Ovary (tissue), 9 donors: Measurements from ENCODE around the gene A4GALT. TPM values are rescaled to one million over a fixed set of nuclear protein-coding genes. Genes with fewer than 3 reads are reported as not detected.
"Not testable (repeated sequence)": the region's sequence is repeated elsewhere in the genome, so short reads cannot be mapped to it uniquely, and the experiment has no call there.

Source experiments
- DNase-seq, 5 donors: peaks; one replicate each; pipeline ENCODE4 v3.0.0-alpha.2; 2019 to 2020
- H3K27ac ChIP-seq, 2 donors: fragments of 200-600 bp; one replicate each; pipeline versions ENCODE4 v1.5.1 to v1.8.0; 2019 to 2022
- H3K27me3 ChIP-seq: fragments of 200-600 bp; one replicate; pipeline ENCODE4 v1.8.0; 2022
- H3K36me3 ChIP-seq: fragments of 200-600 bp; sonication (generic); one replicate; pipeline ENCODE4 v1.5.1; 2019
- H3K4me1 ChIP-seq: one replicate; pipeline ENCODE4 v1.8.1; 2013; ENCODE audit warnings: mild to moderate bottlenecking, moderate library complexity; ENCODE audit not compliant: insufficient read depth
- H3K4me3 ChIP-seq: fragments of 200-600 bp; sonication (generic); one replicate; pipeline ENCODE4 v1.5.1; 2017
- H3K9me3 ChIP-seq, 2 donors: fragments of 200-600 bp in 1 of 2; sonication (generic) in 1 of 2; one replicate each; pipeline versions ENCODE4 v1.5.1 to v1.8.1; 2013 to 2019; ENCODE audit warnings: mild to moderate bottlenecking in 1 of 2, moderate library complexity in 1 of 2
- EP300 ChIP-seq: sonication (generic); formaldehyde crosslinking; IDR thresholded peaks from one replicate; pipeline ENCODE4 v1.6.1; 2017; ENCODE audit warnings: antibody characterized with exemption
- POLR2A ChIP-seq: fragments of 450-650 bp; IDR thresholded peaks from one replicate; pipeline ENCODE4 v1.6.1; 2017; ENCODE audit warnings: antibody characterized with exemption, mild to moderate bottlenecking, moderate library complexity
- WGBS, 3 donors: extraction: QIAGEN DNeasy Blood & Tissue Kit in 1 of 3; methylation state at CpG; one replicate each; pipeline versions ENCODE4 v1.1.5 to v1.1.7; 2013 to 2017; 5-methylcytosine and 5-hydroxymethylcytosine counted together
- intact Hi-C, 4 donors: fragments of 100-400 bp; cut with DNase I; formaldehyde crosslinking; loops; one replicate each; pipeline versions ENCODE4 v1.11.0 to v1.15.1; 2022 to 2023
- polyA plus RNA-seq, 2 donors: library from polyadenylated mRNA; stranded (reverse); fragments of 200-250 nt in 1 of 2; fragments of 350-450 nt in 1 of 2; fragmentation: Illumina TruSeq in 1 of 2; extraction: RNeasy Lipid Tissue Mini Kit (QIAGEN cat#74804) in 1 of 2; gene quantifications; one replicate each; pipeline ENCODE4 v1.2.3, GENCODE V29; 2013 to 2014
- total RNA-seq, 7 donors: library from RNA; depleted of rRNA in 2 of 7; stranded (reverse); fragments of >200 nt in 2 of 7; fragmentation: NEBNext Ultra II Directional in 3 of 7; extraction: Animal tissue kit (Norgen Biotek cat#: 25700) in 3 of 7; gene quantifications; one replicate each; pipeline versions ENCODE4 v1.1.0 to v1.2.4, GENCODE V29; 2016 to 2023
- TF ChIP-seq, protein P1 (sequence below), 3 donors: fragments of 450-650 bp in 2 of 3; fragments of 200-600 bp in 1 of 3; IDR thresholded peaks; one replicate each; pipeline versions ENCODE4 v1.5.1 to v1.8.0; 2016 to 2022; ENCODE audit warnings: antibody characterized with exemption in 3 of 3, mild to moderate bottlenecking in 1 of 3
- donor health status: DM: no; HTN: no; CAD: no; lungs with moderate emphysema.
- donor health status: DM: no; HTN: no; CAD: no.
- donor health status: Bipolar disorder and iron deficiency.
- donor health status: DM: yes; HTN: yes; CAD: no.
- donor health status: DM: no; HTN: no; CAD: no.
- donor health status: DM: yes; HTN: yes; CAD: no.

The A4GALT gene
- total and polyA plus RNA-seq, 9 donors = 2.0 to 19.6 (median 11.7) TPM

DNA sequence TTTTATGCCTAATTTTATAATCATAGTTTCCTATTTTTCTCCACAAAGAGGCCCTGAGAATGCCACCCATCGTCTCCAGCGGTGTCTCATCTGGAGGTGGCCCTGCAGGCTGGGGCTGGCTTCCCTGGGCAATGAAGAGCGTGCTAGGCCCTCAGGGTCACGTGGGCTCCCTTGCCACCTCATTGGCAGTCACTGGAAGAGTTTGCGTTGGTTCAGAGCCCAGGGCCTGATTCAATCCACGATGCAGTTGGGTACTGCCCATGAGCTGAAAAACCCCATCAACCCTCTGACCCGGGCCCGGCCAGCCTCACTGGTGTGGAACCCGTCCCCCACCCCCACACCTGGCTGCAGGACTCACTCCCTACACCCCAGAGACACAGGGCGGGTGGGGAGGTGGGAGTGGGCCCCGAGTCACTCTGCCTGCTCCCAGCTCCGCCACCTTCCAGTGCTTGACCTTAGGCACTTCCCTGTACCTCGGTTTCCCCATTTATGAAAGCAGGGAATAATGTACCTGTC lies 43.4 kb upstream of the A4GALT start:
- no peaks in the 10 kb centered on the region for H3K9me3 ChIP-seq
- no peaks in the 10 kb centered on the region for H3K27me3 ChIP-seq
- no peak overlapping the region for H3K4me3 ChIP-seq
- no peak for DNase-seq
- 89 to 91% (median 90%) methylated on average over 13 of the region's 13 CpGs for WGBS, 3 donors
- TF ChIP-seq, protein P1, sequence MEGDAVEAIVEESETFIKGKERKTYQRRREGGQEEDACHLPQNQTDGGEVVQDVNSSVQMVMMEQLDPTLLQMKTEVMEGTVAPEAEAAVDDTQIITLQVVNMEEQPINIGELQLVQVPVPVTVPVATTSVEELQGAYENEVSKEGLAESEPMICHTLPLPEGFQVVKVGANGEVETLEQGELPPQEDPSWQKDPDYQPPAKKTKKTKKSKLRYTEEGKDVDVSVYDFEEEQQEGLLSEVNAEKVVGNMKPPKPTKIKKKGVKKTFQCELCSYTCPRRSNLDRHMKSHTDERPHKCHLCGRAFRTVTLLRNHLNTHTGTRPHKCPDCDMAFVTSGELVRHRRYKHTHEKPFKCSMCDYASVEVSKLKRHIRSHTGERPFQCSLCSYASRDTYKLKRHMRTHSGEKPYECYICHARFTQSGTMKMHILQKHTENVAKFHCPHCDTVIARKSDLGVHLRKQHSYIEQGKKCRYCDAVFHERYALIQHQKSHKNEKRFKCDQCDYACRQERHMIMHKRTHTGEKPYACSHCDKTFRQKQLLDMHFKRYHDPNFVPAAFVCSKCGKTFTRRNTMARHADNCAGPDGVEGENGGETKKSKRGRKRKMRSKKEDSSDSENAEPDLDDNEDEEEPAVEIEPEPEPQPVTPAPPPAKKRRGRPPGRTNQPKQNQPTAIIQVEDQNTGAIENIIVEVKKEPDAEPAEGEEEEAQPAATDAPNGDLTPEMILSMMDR (IDR thresholded peaks at IDR 0.05) = no peak
- no peak for TF ChIP-seq POLR2A
- no peak for TF ChIP-seq EP300
- H3K36me3 ChIP-seq = no peaks in the 10 kb centered on the region
- no peaks in the 10 kb centered on the region for H3K4me1 ChIP-seq
- intact Hi-C loops = no loop called here
- no peak overlapping the region for H3K27ac ChIP-seq

DNA sequence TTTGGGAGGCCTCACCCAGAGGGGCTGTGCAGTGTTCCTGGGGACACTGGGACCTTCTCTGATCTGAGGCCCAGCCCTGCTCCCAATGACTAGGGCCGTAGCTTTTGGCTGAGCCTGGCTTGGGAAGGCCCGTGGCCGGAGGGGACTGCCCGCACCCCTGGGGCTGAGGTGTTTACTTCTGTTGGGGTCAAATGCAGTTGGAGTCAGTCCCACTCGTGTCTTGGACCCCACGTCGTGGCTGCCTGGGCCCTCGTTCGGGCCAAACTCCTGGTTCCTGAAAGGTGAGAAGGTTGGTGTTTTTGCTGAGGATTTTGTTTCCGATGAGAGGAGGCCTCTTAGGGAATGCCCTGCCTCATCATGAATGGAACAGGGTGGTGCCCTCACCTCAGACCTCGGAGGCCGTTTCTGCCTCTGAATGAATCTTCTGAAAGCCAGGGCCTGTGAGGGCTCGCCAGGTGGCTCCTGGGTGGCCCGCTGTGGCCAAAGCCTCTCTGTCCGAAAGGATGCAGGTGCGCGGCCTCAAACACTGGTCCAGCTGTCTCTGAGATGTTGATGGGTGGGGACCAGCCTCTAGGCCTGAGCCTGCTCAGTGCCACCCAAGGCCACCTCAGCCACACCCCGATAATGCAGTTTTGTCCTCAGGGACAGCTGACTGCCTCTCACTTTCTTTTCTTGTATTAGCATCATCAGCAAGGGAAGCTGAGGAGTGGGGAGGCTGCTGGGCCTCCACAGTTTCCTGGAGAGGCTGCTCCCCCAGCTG lies 40.3 kb upstream of the A4GALT start:
- Histone ChIP-seq H3K4me3 (no peak overlapping the region), H3K9me3 (no peaks in the 10 kb centered on the region), H3K27ac (no peak overlapping the region), H3K4me1 (no peaks in the 10 kb centered on the region), H3K36me3 (no peaks in the 10 kb centered on the region), H3K27me3 (no peaks in the 10 kb centered on the region)
- TF ChIP-seq EP300 = no peak
- TF ChIP-seq POLR2A = no peak
- TF ChIP-seq, protein P1 (IDR thresholded peaks at IDR 0.05) = no peak
- intact Hi-C loops = no loop called here
- WGBS, 3 donors = 79 to 86% (median 81%) methylated on average over 18 of the region's 18 CpGs
- DNase-seq = no peak

DNA sequence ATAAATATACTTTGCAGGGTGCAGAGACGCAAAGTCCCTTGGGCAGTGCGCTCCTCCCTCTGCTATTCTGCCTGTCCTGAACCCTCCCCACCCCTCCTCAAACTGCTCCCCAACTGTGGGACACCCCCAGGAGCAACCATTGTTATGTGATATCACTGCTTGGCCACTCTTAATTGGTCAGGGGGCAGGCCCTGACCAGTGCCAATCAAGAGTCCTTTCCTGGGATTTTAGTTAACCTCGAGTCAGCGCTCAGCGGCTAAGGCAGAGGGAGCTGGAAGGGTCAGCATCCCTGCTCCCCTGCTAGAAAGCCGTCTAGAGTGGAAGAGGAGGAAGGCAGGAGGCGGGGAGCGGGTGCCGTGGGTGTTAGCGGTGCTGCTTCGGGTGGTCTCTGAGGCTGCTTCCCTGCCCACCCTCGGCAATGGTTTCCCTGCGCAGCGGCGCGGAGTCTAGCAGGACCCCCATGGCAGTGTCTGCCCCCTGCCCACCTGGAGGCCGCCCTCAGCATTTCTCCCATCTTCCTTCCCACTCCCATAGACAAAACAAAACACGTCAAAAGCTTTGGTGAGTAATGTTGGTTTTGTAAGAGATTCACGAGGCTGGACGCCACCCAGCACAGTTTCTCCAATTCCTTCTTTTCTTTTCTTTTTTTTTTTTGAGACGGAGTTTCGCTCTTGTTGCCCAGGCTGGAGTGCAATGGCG lies 38.4 kb upstream of the A4GALT start:
- H3K4me3 ChIP-seq = no peak overlapping the region

DNA sequence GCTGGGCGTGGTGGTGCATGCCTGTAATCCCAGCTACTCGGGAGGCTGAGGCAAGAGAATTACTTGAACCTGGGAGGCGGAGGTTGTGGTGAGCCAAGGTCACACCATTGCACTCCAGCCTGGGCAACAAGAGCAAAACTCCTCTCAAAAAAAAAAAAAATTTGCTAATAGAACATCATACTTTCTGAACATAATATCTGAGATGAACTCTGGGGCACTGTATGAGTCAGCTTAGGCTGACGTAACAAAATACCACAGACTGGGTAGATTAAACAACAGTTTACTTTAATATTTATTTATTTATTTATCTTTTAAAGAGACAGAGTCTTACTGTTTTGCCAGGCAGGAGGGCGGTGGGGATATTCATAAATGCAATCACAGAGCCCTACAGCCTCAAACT lies 34.9 kb upstream of the A4GALT start:
- WGBS, 3 donors = 48 to 67% (median 61%) methylated on average over 5 of the region's 5 CpGs
- H3K4me3 ChIP-seq, H3K27ac ChIP-seq, intact Hi-C loops, H3K9me3 ChIP-seq, H3K36me3 ChIP-seq, H3K27me3 ChIP-seq, DNase-seq: not testable (repeated sequence)
- H3K4me1 ChIP-seq = peaks cover 13% of the 10 kb centered on the region

More for the DNA sequence above, 38.4 kb upstream of the A4GALT start:
- WGBS, 3 donors = 62 to 79% (median 65%) methylated on average over 23 of the region's 23 CpGs
- H3K27ac ChIP-seq = no peak overlapping the region
- peak in 4 of 5 donors; percentile 53 to 70 (median 57) for DNase-seq
- H3K4me1 ChIP-seq = no peaks in the 10 kb centered on the region
- H3K9me3 ChIP-seq = no peaks in the 10 kb centered on the region
- no peaks in the 10 kb centered on the region for H3K36me3 ChIP-seq
- intact Hi-C loops = no loop called here
- TF ChIP-seq EP300 (no peak), POLR2A (no peak)
- TF ChIP-seq, protein P1 (IDR thresholded peaks at IDR 0.05) = no peak
- H3K27me3 ChIP-seq = no peaks in the 10 kb centered on the region

DNA sequence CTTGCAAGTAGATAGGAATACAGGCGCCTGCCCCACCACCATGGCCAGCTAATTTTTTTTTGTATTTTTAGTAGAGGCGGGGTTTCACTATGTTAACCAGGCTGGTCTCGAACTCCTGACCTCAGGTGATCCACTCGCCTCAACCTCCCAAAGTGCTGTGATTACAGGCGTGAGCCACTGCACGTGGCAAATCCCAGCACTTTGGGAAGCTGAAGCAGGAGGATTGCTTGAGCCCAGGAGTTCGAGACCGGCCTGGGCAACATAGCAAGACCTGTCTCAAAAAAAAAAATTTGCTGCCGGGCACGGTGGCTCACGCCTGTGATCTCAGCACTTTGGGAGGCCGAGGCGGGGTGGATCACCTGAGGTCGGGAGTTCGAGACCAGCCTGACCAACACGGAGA lies 34.5 kb upstream of the A4GALT start:
- H3K27ac ChIP-seq, H3K27me3 ChIP-seq, H3K36me3 ChIP-seq, H3K9me3 ChIP-seq, H3K4me3 ChIP-seq, DNase-seq, intact Hi-C loops: not testable (repeated sequence)
- peaks cover 13% of the 10 kb centered on the region for H3K4me1 ChIP-seq
- WGBS, 3 donors = 91 to 93% (median 91%) methylated on average over 16 of the region's 16 CpGs
